ENCODE measurements around the gene BHLHA9.
A peak's percentile ranks its signal among the peaks of the same experiment; 100 is the strongest.
"Not testable (repeated sequence)": the region's sequence is repeated elsewhere in the genome, so short reads cannot be mapped to it uniquely, and the experiment has no call there.

The BHLHA9 gene

GRCh38 chr17:1302761-1303160 is 32.5 kb downstream of the BHLHA9 start:
- DNase-seq: no peak

GRCh38 chr17:1304522-1304921 is 34.3 kb downstream of the BHLHA9 start:
- DNase-seq: no peak

DNA sequence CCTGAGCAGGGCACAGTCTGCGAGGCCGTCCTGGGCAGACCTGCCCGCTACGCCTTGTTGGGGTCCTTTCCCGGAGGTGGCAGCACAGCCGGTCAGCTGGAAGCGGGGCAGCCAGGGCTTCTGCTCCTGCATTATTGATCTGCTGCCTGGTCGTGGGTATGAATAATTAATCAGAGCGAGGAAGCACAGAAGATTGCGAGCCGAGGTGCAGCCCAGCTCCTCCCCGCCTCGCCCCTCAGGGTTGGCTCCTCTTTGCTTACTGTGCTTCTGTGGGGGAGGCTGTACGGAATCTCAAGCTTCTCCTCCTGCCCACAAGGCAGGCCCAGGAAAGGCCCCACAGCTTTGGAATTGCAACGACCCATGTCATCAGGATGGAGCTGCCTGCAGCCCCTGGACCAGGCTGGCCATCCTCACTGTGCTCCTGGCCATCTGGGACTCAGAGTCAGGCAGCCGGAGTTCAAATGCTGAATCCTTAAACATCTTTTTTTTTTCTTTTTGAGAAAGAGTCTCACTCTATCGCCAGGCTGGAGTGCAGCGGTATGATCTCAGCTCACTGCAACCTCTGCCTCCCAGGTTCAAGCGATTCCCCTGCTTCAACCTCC is 34.8 kb downstream of the BHLHA9 start:
- DNase-seq: no peak

GRCh38 chr17:1307829-1308228 is 37.6 kb downstream of the BHLHA9 start:
- DNase-seq: not testable (repeated sequence)

DNA sequence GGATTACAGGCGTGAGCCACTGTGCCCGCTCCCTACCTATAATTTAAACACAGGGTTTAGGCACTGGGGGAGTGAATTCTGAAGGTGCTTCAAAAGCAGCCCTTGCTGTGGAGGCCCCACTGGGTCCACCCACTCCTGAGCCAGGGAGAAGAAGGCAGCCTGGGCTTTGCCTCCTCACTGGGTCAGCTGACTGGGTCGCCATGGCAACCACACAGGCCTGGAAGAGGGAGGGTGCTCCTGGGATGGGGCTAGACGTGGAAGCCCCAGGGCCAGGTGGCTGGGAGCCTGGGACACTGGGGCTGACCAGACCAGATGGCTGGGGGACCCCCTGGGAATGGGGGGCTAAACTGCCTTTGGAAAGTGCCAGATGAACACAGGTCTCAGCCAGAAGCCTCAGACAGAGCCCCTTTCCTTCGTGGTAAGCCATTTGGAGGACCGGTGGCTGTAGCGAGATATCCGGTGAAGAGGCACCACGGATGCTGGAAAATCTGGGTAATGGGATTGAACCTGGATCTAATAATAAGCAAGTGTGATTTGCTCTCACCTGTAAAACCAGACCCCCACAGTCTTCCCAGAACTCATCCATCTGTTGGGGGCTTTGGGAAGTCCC is 42.1 kb downstream of the BHLHA9 start:
- peak; percentile 13 to 49 (median 34) for DNase-seq

DNA sequence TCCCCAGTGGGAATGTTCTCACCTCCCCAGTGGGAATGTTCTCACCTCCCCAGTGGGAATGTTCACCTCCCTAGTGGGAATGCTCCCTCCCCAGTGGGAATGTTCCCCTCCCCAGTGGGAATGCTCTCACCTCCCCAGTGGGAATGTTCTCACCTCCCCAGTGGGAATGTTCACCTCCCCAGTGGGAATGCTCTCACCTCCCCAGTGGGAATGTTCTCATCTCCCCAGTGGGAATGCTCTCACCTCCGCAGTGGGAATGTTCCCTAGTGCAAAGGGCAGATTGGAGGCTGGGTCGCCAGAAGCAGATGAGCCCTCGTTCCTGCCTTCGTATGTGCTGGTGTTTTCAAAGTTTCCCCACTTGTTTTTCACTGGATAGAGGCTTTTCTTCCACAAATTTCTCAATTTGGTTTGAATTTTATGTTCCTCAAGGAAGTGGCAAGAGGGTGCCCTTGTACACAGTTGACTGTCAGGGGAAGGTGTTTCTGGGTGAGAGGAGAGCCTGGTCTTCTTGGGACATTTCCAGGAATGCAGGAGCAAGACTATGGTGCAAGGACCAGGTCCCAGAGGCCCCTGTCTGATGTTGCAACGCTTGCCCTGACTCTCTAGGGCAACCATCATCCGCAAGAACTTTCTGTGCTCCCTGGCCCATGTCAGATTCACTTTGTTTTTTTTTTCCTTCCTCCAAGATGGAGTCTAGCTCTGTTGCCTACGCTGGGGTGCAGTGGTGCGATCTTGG is 43.2 kb downstream of the BHLHA9 start:
- no peak for DNase-seq

- DNase-seq: no peak
These were observed 45.2 kb downstream of the BHLHA9 start for GRCh38 chr17:1315409-1315808.

- no peak for DNase-seq
These were observed 45.7 kb downstream of the BHLHA9 start for GRCh38 chr17:1315891-1316403.
